GM12891 (cell line): ENCODE data around the gene CYTH1.

Experiments used
- POLR2A ChIP-seq: IDR thresholded peaks from 2 replicates; pipeline ENCODE4 v1.6.1; 2011; ENCODE audit warnings: low read depth, low read length, control low read depth
- POLR2AphosphoS5 ChIP-seq: IDR thresholded peaks from 2 replicates; pipeline ENCODE4 v1.6.1; 2011; ENCODE audit warnings: low read depth, low read length, control low read depth
- TAF1 ChIP-seq: IDR thresholded peaks from 2 replicates; pipeline ENCODE4 v1.6.1; 2011; ENCODE audit warnings: low read depth, low read length, control low read depth

- TF ChIP-seq TAF1: no peak
- no peak for TF ChIP-seq POLR2AphosphoS5
- no peak for TF ChIP-seq POLR2A
Observed at GRCh38 chr17:78643326-78643725, 138.7 kb downstream of the CYTH1 start.
